ENCODE measurements around the gene NRARP. TPM values are rescaled to one million over a fixed set of nuclear protein-coding genes. Genes with fewer than 3 reads are reported as not detected.
A peak's percentile ranks its signal among the peaks of the same experiment; 100 is the strongest.

NRARP gene
- total RNA-seq, 1 experiment from 2014 or later, result 51.5 TPM

- peaks cover 4% of the 10 kb centered on the region for H3K9me3 Mint-ChIP-seq
- H3K27me3 Mint-ChIP-seq (ENCODE audit: low read depth), result peaks cover 29% of the 10 kb centered on the region
- no peak for ATAC-seq
- ChIA-PET CTCF (interaction anchor here (0.6 to 2.1 kb wide), 11 partner anchors 9 to 378 kb away, joined by 3 to 13 read pairs (median 4); partner anchors contain the start of genes EXD3, NOXA1, NRARP and RNF224), POLR2A (no interaction called here)
- TF ChIP-seq FOXP4 (CRISPR knock-in tag; IDR thresholded peaks at IDR 0.05) (no peak), ELF4 (CRISPR knock-in tag; IDR thresholded peaks at IDR 0.05; ENCODE audit: low read depth) (no peak), PRDM15 (CRISPR knock-in tag; IDR thresholded peaks at IDR 0.05) (no peak), SOX15 (CRISPR knock-in tag; IDR thresholded peaks at IDR 0.05) (no peak), FOXK1 (CRISPR knock-in tag; IDR thresholded peaks at IDR 0.05) (no peak), ATF2 (CRISPR knock-in tag; IDR thresholded peaks at IDR 0.05; ENCODE audit: borderline replicate concordance, low read depth) (no peak), ZNF416 (CRISPR knock-in tag; IDR thresholded peaks at IDR 0.05) (no peak), ATF1 (CRISPR knock-in tag; IDR thresholded peaks at IDR 0.05) (no peak), MYBL2 (CRISPR knock-in tag; IDR thresholded peaks at IDR 0.05) (no peak), ESRRA (CRISPR knock-in tag; IDR thresholded peaks at IDR 0.05; ENCODE audit: borderline replicate concordance) (no peak), PRRX2 (CRISPR knock-in tag; IDR thresholded peaks at IDR 0.05) (no peak), ZBTB21 (CRISPR knock-in tag; IDR thresholded peaks at IDR 0.05; ENCODE audit: borderline replicate concordance) (no peak), MXD4 (CRISPR knock-in tag; IDR thresholded peaks at IDR 0.05; ENCODE audit: borderline replicate concordance) (no peak)
- TF ChIP-seq, protein P1, sequence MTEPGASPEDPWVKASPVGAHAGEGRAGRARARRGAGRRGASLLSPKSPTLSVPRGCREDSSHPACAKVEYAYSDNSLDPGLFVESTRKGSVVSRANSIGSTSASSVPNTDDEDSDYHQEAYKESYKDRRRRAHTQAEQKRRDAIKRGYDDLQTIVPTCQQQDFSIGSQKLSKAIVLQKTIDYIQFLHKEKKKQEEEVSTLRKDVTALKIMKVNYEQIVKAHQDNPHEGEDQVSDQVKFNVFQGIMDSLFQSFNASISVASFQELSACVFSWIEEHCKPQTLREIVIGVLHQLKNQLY (CRISPR knock-in tag; IDR thresholded peaks at IDR 0.05), result no peak
- TF ChIP-seq, protein P2, sequence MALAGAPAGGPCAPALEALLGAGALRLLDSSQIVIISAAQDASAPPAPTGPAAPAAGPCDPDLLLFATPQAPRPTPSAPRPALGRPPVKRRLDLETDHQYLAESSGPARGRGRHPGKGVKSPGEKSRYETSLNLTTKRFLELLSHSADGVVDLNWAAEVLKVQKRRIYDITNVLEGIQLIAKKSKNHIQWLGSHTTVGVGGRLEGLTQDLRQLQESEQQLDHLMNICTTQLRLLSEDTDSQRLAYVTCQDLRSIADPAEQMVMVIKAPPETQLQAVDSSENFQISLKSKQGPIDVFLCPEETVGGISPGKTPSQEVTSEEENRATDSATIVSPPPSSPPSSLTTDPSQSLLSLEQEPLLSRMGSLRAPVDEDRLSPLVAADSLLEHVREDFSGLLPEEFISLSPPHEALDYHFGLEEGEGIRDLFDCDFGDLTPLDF (CRISPR knock-in tag; IDR thresholded peaks at IDR 0.05), result no peak
- TF ChIP-seq, protein P3, sequence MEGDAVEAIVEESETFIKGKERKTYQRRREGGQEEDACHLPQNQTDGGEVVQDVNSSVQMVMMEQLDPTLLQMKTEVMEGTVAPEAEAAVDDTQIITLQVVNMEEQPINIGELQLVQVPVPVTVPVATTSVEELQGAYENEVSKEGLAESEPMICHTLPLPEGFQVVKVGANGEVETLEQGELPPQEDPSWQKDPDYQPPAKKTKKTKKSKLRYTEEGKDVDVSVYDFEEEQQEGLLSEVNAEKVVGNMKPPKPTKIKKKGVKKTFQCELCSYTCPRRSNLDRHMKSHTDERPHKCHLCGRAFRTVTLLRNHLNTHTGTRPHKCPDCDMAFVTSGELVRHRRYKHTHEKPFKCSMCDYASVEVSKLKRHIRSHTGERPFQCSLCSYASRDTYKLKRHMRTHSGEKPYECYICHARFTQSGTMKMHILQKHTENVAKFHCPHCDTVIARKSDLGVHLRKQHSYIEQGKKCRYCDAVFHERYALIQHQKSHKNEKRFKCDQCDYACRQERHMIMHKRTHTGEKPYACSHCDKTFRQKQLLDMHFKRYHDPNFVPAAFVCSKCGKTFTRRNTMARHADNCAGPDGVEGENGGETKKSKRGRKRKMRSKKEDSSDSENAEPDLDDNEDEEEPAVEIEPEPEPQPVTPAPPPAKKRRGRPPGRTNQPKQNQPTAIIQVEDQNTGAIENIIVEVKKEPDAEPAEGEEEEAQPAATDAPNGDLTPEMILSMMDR (IDR thresholded peaks at IDR 0.05), result no peak
- TF ChIP-seq, protein P4, sequence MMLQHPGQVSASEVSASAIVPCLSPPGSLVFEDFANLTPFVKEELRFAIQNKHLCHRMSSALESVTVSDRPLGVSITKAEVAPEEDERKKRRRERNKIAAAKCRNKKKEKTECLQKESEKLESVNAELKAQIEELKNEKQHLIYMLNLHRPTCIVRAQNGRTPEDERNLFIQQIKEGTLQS (CRISPR knock-in tag; conservative IDR thresholded peaks at IDR 0.05), result no peak
- TF ChIP-seq, protein P5, sequence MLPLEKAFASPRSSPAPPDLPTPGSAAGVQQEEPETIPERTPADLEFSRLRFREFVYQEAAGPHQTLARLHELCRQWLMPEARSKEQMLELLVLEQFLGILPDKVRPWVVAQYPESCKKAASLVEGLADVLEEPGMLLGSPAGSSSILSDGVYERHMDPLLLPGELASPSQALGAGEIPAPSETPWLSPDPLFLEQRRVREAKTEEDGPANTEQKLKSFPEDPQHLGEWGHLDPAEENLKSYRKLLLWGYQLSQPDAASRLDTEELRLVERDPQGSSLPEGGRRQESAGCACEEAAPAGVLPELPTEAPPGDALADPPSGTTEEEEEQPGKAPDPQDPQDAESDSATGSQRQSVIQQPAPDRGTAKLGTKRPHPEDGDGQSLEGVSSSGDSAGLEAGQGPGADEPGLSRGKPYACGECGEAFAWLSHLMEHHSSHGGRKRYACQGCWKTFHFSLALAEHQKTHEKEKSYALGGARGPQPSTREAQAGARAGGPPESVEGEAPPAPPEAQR (CRISPR knock-in tag; IDR thresholded peaks at IDR 0.05), result no peak
- TF ChIP-seq, protein P6, sequence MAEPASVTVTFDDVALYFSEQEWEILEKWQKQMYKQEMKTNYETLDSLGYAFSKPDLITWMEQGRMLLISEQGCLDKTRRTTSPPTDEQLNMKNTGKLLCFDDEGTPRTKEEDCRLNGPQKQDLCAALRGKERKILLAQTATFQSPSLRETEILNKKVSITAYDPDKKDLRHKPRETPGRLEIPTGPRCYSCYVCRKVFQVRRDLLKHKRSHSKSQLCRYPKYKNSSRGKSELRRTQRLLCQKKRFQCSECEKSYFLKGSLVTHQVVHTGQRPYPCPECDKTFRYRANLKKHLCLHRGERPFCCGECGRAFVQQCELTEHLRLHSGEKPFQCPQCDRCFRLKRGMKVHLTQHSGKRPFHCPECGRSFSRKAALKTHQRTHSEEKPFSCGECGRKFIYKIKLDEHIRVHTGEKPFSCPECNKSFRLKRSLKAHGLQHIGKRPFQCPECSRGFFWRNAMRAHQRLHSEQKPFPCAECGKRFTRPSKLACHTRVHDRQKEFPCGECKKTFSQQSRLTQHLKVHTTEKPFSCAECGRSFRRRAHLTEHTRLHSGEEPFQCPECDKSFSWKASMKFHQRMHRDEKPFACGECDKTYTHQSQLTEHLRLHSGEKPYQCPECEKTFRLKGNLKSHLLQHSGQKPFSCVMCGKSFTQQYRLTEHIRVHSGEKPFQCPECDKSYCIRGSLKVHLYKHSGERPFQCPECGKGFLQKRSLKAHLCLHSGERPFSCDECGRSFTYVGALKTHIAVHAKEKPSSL (CRISPR knock-in tag; conservative IDR thresholded peaks at IDR 0.05), result no peak
- H3K4me3 Mint-ChIP-seq, result no peak overlapping the region
- peaks cover 2% of the 10 kb centered on the region; the same call in 1 of the 2 replicates for H3K36me3 Mint-ChIP-seq
- H3K4me1 Mint-ChIP-seq, result peaks cover 34% of the 10 kb centered on the region
- H3K27ac Mint-ChIP-seq, result peak overlapping the region; percentile 22; the same call in 1 of the 2 replicates
- DNase-seq (ENCODE audit: low spot score), result no peak
Observed at GRCh38 chr9:137293482-137294090, 8.5 kb downstream of the NRARP start.

Measured in WTC11 (cell line).